ENCODE measurements around the gene SLC3A2. TPM values are rescaled to one million over a fixed set of nuclear protein-coding genes. Genes with fewer than 3 reads are reported as not detected.

SLC3A2 gene
- total RNA-seq, 4 donors from 2014 or later, result 170 to 234 (median 198) TPM

GRCh38 chr11:62911137-62912130, 30.7 kb downstream of the SLC3A2 start:
- 80% methylated on average over 14 of the region's 14 CpGs for WGBS
- Histone ChIP-seq H3K36me3 (no peaks in the 10 kb centered on the region), H3K9me3 (no peaks in the 10 kb centered on the region)

DNA sequence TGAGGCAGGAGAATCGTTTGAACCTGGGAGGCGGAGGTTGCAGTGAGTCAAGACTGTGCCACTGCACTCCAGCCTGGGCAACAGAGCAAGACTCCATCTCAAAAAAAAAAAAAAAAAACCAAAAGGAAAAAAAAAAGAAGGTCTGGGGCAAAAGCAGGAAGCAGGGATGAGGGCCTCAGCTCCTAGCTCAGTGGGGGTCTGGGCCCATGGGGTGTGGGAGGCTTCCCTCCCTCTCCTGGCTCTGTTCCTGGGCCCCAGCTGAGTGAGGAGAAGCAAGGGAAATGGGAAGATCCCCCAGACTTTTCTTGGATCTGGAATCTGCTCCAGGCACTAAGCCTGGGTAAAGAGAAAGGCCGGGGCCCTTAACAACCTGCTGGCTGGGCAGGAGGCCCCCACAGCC, 31.6 kb downstream of the SLC3A2 start:
- H3K4me3 ChIP-seq, result no peak overlapping the region
- H3K9me3 ChIP-seq, result no peaks in the 10 kb centered on the region
- TF ChIP-seq, protein P1, sequence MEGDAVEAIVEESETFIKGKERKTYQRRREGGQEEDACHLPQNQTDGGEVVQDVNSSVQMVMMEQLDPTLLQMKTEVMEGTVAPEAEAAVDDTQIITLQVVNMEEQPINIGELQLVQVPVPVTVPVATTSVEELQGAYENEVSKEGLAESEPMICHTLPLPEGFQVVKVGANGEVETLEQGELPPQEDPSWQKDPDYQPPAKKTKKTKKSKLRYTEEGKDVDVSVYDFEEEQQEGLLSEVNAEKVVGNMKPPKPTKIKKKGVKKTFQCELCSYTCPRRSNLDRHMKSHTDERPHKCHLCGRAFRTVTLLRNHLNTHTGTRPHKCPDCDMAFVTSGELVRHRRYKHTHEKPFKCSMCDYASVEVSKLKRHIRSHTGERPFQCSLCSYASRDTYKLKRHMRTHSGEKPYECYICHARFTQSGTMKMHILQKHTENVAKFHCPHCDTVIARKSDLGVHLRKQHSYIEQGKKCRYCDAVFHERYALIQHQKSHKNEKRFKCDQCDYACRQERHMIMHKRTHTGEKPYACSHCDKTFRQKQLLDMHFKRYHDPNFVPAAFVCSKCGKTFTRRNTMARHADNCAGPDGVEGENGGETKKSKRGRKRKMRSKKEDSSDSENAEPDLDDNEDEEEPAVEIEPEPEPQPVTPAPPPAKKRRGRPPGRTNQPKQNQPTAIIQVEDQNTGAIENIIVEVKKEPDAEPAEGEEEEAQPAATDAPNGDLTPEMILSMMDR (IDR thresholded peaks at IDR 0.05), result no peak
- TF ChIP-seq POLR2A (IDR thresholded peaks at IDR 0.05) (no peak), EP300 (IDR thresholded peaks at IDR 0.05) (no peak), POLR2AphosphoS5 (IDR thresholded peaks at IDR 0.05) (no peak)
- WGBS, result 87% methylated on average over 3 of the region's 3 CpGs
- no peak overlapping the region for H3K27ac ChIP-seq
- no peaks in the 10 kb centered on the region for H3K27me3 ChIP-seq
- no peak for DNase-seq (ENCODE audit: low spot score in 2 of 2)
- H3K4me1 ChIP-seq, result peaks cover 21% of the 10 kb centered on the region
- no peaks in the 10 kb centered on the region for H3K36me3 ChIP-seq

More at GRCh38 chr11:62911137-62912130, 30.7 kb downstream of the SLC3A2 start:
- Histone ChIP-seq H3K4me3 (no peak overlapping the region), H3K27ac (no peak overlapping the region), H3K27me3 (no peaks in the 10 kb centered on the region), H3K4me1 (peaks cover 21% of the 10 kb centered on the region)
- no peak for TF ChIP-seq EP300 (IDR thresholded peaks at IDR 0.05)
- TF ChIP-seq, protein P1 (IDR thresholded peaks at IDR 0.05), result no peak
- no peak for TF ChIP-seq POLR2A (IDR thresholded peaks at IDR 0.05)
- no peak for TF ChIP-seq POLR2AphosphoS5 (IDR thresholded peaks at IDR 0.05)
- DNase-seq (ENCODE audit: low spot score in 2 of 2), result no peak

DNA sequence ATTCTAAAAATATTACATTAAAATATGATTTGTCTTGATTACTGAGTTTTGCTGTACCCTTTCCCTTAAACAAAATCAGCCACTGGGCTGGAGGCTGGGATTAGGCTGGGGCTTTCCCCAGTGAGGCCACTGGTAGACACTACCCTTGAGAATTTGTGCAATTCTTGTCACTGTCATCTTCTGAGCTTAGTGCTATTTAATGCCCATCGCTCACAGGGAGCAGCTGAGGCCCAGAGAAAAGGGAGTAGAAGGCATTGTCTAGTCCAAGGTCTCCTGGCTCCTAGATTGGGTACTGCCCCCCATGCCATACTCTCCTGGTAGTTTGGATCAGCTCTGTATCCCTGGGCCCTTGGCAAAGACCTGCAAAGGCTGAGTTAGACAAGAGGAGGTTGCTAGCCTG, 33.7 kb downstream of the SLC3A2 start:
- Histone ChIP-seq H3K36me3 (no peaks in the 10 kb centered on the region), H3K27ac (no peak overlapping the region), H3K9me3 (no peaks in the 10 kb centered on the region), H3K27me3 (no peaks in the 10 kb centered on the region), H3K4me1 (peaks cover 8% of the 10 kb centered on the region), H3K4me3 (no peak overlapping the region)
- DNase-seq (ENCODE audit: low spot score in 2 of 2), result no peak
- WGBS, result 94% methylated on average over 1 of the region's 1 CpG
- TF ChIP-seq POLR2AphosphoS5 (IDR thresholded peaks at IDR 0.05) (no peak), EP300 (IDR thresholded peaks at IDR 0.05) (no peak), POLR2A (IDR thresholded peaks at IDR 0.05) (no peak)
- TF ChIP-seq, protein P1 (IDR thresholded peaks at IDR 0.05), result no peak

DNA sequence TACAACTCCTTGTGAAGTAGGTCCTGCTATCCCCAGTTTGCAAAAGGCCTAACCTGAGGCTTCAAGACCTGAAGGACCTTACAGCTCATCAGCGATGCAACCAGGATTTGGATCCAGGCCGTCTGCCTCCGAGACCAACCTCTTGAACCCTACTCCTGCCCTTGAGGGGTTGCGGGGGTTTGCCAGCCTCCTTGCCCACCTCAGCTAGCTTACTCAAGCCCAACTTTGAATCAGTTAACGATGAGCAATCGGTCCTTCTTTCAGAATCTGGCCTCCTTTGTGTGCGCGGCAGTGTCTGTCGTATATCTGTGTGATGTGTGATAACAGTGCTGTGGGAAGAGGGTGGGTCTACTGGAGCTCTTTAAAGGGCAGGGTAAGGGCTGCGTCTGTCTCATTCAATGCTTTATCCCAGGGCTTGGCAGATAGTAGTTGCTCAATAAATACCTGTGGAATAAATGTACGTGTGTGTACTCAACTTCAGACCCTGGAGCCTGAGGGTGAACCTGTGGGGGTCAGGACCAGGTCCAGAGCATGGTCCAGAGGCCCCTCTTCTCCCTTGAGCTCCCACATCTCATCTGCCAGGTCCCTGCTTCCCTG, 37.3 kb downstream of the SLC3A2 start:
- Histone ChIP-seq H3K36me3 (no peaks in the 10 kb centered on the region), H3K9me3 (no peaks in the 10 kb centered on the region), H3K27me3 (peaks cover 25% of the 10 kb centered on the region), H3K4me3 (no peak overlapping the region), H3K4me1 (peaks cover 29% of the 10 kb centered on the region), H3K27ac (no peak overlapping the region)
- no peak for DNase-seq (ENCODE audit: low spot score in 2 of 2)
- no peak for TF ChIP-seq POLR2A (IDR thresholded peaks at IDR 0.05)
- no peak for TF ChIP-seq EP300 (IDR thresholded peaks at IDR 0.05)
- TF ChIP-seq, protein P1 (IDR thresholded peaks at IDR 0.05), result no peak
- no peak for TF ChIP-seq POLR2AphosphoS5 (IDR thresholded peaks at IDR 0.05)
- WGBS, result 88% methylated on average over 11 of the region's 11 CpGs

GRCh38 chr11:62918531-62918930, 37.8 kb downstream of the SLC3A2 start:
- Histone ChIP-seq H3K9me3 (no peaks in the 10 kb centered on the region), H3K36me3 (no peaks in the 10 kb centered on the region), H3K27me3 (peaks cover 30% of the 10 kb centered on the region), H3K4me3 (no peak overlapping the region), H3K27ac (no peak overlapping the region), H3K4me1 (peaks cover 35% of the 10 kb centered on the region)
- DNase-seq (ENCODE audit: low spot score in 2 of 2), result no peak
- TF ChIP-seq EP300 (IDR thresholded peaks at IDR 0.05) (no peak), POLR2A (IDR thresholded peaks at IDR 0.05) (no peak), POLR2AphosphoS5 (IDR thresholded peaks at IDR 0.05) (no peak)
- TF ChIP-seq, protein P1 (IDR thresholded peaks at IDR 0.05), result no peak
- WGBS, result 57% methylated on average over 5 of the region's 5 CpGs
